GM12872 (cell line): ENCODE results near the gene ATXN10.

Source experiments
- TF ChIP-seq, protein P1 (sequence below): IDR thresholded peaks from 3 replicates; pipeline ENCODE4 v1.5.1; 2011; ENCODE audit warnings: low read depth, mild to moderate bottlenecking, low read length, moderate library complexity; ENCODE audit not compliant: insufficient read depth

The ATXN10 gene

DNA sequence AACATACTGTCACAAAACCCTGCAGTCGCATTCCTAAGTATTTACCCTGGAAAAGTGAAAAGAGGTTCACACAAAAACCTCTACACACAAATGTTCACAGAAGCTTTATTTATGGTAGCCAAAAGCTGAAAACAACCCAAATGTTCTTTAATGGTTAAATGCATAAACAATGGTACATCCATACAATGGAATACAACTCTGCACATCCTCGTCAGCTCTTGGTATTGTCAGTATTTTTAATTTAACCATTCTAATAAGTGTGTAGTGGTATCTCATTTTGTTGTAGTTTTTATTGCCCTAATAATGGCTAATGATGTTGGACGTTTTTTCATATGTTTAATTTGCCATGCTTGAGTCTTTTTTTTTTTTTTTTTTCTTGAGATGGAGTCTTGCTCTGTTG, 99.4 kb downstream of the ATXN10 start:
- TF ChIP-seq, protein P1, sequence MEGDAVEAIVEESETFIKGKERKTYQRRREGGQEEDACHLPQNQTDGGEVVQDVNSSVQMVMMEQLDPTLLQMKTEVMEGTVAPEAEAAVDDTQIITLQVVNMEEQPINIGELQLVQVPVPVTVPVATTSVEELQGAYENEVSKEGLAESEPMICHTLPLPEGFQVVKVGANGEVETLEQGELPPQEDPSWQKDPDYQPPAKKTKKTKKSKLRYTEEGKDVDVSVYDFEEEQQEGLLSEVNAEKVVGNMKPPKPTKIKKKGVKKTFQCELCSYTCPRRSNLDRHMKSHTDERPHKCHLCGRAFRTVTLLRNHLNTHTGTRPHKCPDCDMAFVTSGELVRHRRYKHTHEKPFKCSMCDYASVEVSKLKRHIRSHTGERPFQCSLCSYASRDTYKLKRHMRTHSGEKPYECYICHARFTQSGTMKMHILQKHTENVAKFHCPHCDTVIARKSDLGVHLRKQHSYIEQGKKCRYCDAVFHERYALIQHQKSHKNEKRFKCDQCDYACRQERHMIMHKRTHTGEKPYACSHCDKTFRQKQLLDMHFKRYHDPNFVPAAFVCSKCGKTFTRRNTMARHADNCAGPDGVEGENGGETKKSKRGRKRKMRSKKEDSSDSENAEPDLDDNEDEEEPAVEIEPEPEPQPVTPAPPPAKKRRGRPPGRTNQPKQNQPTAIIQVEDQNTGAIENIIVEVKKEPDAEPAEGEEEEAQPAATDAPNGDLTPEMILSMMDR, result no peak

GRCh38 chr22:45771711-45772110, 100.1 kb downstream of the ATXN10 start:
- TF ChIP-seq, protein P1, result no peak

- TF ChIP-seq, protein P1, result no peak
These were observed 101.1 kb downstream of the ATXN10 start for GRCh38 chr22:45772743-45773142.

- TF ChIP-seq, protein P1, result no peak
These were observed 102.5 kb downstream of the ATXN10 start for GRCh38 chr22:45774001-45774670.

DNA sequence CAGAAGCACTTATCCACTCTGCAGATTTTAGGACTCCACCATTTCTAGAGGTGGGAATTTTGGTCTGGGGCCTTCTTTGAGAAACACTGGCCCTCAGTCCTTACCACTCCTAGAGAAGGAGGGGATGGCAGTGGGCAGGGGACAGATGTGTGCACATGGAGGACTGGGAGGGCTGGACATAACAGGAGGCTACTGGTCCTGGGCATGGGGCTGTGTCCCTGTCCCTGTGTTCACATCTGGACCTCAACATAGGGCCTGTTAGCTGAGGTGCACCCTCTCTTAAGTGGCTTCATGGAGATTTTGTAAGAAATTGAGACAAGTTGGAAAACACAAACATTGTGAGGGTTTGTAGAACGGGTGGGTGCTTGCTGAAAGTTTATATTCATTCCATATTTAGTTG, 103.4 kb downstream of the ATXN10 start:
- TF ChIP-seq, protein P1, result no peak

GRCh38 chr22:45775569-45776312, 104.1 kb downstream of the ATXN10 start:
- TF ChIP-seq, protein P1, result no peak

GRCh38 chr22:45776313-45776585, 104.6 kb downstream of the ATXN10 start:
- TF ChIP-seq, protein P1, result no peak
